ENCODE results near the gene NPW.

The NPW gene

DNA sequence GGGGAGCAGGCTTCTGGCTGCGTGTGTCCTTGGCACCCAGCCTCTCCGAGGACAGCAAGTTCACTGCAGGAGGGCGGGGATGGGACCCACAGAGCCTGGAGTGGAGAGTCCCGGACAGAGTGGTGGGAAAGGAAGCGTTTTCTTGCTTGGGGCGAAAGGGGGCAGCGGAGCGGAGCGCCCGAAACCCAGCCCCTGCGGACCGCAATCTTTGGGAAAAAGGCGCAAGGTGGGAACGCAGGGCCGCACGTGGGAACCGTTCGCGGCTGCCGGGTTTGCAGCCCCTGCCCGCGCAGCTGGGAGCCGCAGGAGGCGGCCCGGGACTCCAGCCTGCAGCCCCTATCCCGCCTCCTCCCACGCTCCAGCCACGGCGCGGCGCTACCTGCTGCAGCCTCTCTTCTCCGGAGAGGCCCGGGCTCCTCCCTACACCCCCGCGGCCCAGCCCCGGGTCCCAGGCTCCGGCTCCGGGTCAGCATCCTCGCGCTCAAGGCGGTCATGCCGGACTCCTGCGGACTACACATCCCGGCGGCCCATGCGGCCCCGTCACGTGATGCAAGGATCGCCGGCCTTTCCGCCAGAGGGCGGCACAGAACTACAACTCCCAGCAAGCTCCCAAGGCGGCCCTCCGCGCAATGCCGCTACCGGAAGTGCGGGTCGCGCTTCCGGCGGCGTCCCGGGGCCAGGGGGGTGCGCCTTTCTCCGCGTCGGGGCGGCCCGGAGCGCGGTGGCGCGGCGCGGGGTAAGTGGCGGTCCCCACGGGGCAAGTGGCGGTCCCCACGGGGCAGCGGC is 27.9 kb downstream of the NPW start, which contains the start of the genes NTHL1 and TSC2:
TSS of gene NTHL1 (minus strand) at position 505 of the 786 bp plus-strand sequence. CDS start at position 494, 11 bp downstream.
TSS of gene TSC2 (plus strand) at position 656 of the 786 bp plus-strand sequence. CDS start 631 bp downstream, outside the sequence.
- TF ChIP-seq, protein P1, sequence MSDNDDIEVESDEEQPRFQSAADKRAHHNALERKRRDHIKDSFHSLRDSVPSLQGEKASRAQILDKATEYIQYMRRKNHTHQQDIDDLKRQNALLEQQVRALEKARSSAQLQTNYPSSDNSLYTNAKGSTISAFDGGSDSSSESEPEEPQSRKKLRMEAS (IDR thresholded peaks at IDR 0.05; ENCODE audit: low read depth, low read length) = peak; percentile 96
- peak; percentile 42 for TF ChIP-seq POLR2A (IDR thresholded peaks at IDR 0.05; ENCODE audit: extremely low read depth, insufficient read length)
- peak; percentile 78 for TF ChIP-seq MYC (IDR thresholded peaks at IDR 0.05; ENCODE audit: low read depth, low read length)
- no peak for TF ChIP-seq CTCF (IDR thresholded peaks at IDR 0.05; ENCODE audit: low read depth, low read length)
- peak; percentile 97 for DNase-seq (ENCODE audit: low read depth)
- peak within 1 kb of the TSS; percentile 89 for H3K4me3 ChIP-seq (ENCODE audit: low read depth, low read length)

DNA sequence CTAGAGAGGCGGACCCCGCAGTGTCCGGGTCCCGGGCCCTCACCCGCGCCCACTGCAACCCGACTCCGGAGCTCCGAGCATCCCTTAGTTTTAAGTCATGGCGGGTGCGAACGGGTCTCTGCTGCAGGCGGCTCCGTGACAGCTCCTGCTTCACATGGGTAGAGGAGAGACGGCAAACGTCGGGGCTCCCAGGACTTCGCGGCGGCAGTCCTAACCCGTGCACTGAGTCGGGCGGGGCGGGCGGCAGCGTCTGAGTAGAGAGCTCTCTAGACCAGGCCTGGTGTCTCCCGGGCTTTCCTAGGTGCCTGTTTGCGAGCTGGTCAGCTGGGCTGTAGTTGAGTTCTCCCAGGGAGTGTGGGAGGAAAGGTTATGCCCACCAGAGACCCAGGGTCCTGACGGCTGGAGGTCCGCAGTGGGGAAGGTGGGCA is 28.5 kb downstream of the NPW start:
- TF ChIP-seq, protein P1 (IDR thresholded peaks at IDR 0.05; ENCODE audit: low read depth, low read length) = no peak
- TF ChIP-seq POLR2A (IDR thresholded peaks at IDR 0.05; ENCODE audit: extremely low read depth, insufficient read length) (no peak), CTCF (IDR thresholded peaks at IDR 0.05; ENCODE audit: low read depth, low read length) (no peak), MYC (IDR thresholded peaks at IDR 0.05; ENCODE audit: low read depth, low read length) (no peak)
- H3K4me3 ChIP-seq (ENCODE audit: low read depth, low read length) = peak overlapping the region; percentile 89
- no peak for DNase-seq (ENCODE audit: low read depth)

DNA sequence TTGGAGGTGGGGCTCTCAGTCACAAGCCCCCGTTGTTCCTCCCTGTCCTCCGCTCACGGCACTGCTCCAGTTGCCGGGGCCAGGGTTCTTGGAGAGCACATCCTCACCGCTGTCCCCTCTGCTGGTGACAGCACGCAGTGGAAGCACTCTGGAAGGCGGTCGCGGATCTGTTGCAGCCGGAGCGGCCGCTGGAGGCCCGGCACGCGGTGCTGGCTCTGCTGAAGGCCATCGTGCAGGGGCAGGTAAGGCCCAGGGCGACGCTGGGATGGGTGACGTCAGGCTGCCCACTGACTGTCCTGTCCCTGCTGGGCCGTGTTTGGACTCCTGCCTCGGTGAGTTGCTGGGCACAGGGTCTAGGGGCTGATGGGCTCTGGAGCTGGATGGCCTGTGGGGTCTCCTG is 33.6 kb downstream of the NPW start:
- DNase-seq (ENCODE audit: low read depth) = no peak
- no peak for TF ChIP-seq POLR2A (IDR thresholded peaks at IDR 0.05; ENCODE audit: extremely low read depth, insufficient read length)
- TF ChIP-seq, protein P1 (IDR thresholded peaks at IDR 0.05; ENCODE audit: low read depth, low read length) = no peak
- no peak for TF ChIP-seq MYC (IDR thresholded peaks at IDR 0.05; ENCODE audit: low read depth, low read length)
- TF ChIP-seq CTCF (IDR thresholded peaks at IDR 0.05; ENCODE audit: low read depth, low read length) = no peak
- H3K4me3 ChIP-seq (ENCODE audit: low read depth, low read length) = no peak overlapping the region

DNA sequence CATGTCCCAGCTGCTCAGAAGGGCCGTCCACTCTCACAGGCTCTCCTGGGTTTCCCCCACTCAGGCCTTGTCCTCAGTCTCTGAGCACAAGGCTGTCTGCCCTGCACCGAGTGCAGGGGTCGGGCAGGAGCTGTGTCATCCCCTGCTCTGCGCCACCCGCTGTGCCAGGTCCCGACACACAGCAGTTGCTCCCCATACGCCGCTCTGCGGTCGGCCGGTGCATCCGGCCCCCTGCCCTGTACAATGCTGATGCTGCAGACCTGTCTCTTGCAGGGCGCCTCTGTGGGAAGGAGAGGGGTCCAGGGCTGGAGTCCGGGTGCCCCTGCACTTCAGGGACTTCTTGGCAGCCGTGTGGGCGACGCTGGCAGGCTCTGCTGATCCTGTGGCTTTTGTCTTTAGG is 34.3 kb downstream of the NPW start:
- no peak overlapping the region for H3K4me3 ChIP-seq (ENCODE audit: low read depth, low read length)
- no peak for DNase-seq (ENCODE audit: low read depth)
- TF ChIP-seq, protein P1 (IDR thresholded peaks at IDR 0.05; ENCODE audit: low read depth, low read length) = no peak
- TF ChIP-seq MYC (IDR thresholded peaks at IDR 0.05; ENCODE audit: low read depth, low read length) = no peak
- TF ChIP-seq POLR2A (IDR thresholded peaks at IDR 0.05; ENCODE audit: extremely low read depth, insufficient read length) = no peak

GRCh38 chr16:2054543-2055245 is 35.1 kb downstream of the NPW start:
- no peak for DNase-seq (ENCODE audit: low read depth)
- TF ChIP-seq MYC (IDR thresholded peaks at IDR 0.05; ENCODE audit: low read depth, low read length) (no peak), POLR2A (IDR thresholded peaks at IDR 0.05; ENCODE audit: extremely low read depth, insufficient read length) (no peak), CTCF (IDR thresholded peaks at IDR 0.05; ENCODE audit: low read depth, low read length) (no peak)
- TF ChIP-seq, protein P1 (IDR thresholded peaks at IDR 0.05; ENCODE audit: low read depth, low read length) = no peak
- H3K4me3 ChIP-seq (ENCODE audit: low read depth, low read length) = no peak overlapping the region

Data from NB4 (cell line).